Measurements from ENCODE around the gene PPFIA3.

- TF ChIP-seq GATA2 (IDR thresholded peaks at IDR 0.05; ENCODE audit: low read depth, low read length) (no peak), GATA3 (IDR thresholded peaks at IDR 0.05; ENCODE audit: low read depth, low read length) (no peak)
These were observed 26.4 kb downstream of the PPFIA3 start for GRCh38 chr19:49145573-49146407.

Measured in SH-SY5Y (cell line).